Measurements from ENCODE around the gene MADCAM1.

DNA sequence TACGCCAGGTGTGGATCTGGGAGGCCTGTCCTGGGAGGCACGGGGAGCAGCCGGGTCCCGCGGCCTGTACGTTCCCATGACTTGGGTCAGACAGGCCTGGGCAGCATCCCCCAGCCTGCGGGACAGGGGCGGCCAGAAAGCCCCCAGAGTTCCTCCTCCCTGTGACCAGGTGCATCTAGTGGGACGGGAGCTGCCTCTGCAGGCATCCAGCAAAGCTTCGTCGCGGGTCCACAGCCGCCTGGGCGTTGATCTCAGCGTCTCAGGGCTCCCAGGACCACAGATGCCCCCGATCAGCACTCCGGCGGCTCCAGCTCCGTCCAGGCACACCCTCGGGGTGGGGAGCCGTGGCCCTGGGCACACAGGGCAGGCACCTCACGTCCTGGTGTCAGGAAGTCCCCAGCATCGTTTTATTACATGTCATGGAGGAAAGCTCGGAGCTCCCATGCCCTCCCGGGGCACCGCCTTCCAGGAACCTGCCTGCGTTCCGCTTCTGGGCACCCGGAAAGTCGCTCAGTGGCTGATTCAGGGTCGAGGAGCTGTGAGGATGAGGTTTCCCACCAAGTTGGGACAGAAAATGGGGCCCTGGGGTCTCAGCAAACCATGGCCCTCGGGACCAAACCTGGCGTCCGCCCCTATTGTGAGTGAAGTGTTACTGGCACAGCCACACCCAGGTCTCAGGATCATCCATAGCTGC is 46.0 kb downstream of the MADCAM1 start:
- TF ChIP-seq, protein P1, sequence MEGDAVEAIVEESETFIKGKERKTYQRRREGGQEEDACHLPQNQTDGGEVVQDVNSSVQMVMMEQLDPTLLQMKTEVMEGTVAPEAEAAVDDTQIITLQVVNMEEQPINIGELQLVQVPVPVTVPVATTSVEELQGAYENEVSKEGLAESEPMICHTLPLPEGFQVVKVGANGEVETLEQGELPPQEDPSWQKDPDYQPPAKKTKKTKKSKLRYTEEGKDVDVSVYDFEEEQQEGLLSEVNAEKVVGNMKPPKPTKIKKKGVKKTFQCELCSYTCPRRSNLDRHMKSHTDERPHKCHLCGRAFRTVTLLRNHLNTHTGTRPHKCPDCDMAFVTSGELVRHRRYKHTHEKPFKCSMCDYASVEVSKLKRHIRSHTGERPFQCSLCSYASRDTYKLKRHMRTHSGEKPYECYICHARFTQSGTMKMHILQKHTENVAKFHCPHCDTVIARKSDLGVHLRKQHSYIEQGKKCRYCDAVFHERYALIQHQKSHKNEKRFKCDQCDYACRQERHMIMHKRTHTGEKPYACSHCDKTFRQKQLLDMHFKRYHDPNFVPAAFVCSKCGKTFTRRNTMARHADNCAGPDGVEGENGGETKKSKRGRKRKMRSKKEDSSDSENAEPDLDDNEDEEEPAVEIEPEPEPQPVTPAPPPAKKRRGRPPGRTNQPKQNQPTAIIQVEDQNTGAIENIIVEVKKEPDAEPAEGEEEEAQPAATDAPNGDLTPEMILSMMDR (IDR thresholded peaks at IDR 0.05; ENCODE audit: poor library complexity), result no peak
- no peak for TF ChIP-seq EZH2 (IDR thresholded peaks at IDR 0.05; ENCODE audit: borderline replicate concordance)

All from hepatocyte (in vitro differentiated cells).